ENCODE measurements around the gene ALOX12.

GRCh38 chr17:7002288-7003047, 6.6 kb downstream of the ALOX12 start:
- TF ChIP-seq, protein P1, sequence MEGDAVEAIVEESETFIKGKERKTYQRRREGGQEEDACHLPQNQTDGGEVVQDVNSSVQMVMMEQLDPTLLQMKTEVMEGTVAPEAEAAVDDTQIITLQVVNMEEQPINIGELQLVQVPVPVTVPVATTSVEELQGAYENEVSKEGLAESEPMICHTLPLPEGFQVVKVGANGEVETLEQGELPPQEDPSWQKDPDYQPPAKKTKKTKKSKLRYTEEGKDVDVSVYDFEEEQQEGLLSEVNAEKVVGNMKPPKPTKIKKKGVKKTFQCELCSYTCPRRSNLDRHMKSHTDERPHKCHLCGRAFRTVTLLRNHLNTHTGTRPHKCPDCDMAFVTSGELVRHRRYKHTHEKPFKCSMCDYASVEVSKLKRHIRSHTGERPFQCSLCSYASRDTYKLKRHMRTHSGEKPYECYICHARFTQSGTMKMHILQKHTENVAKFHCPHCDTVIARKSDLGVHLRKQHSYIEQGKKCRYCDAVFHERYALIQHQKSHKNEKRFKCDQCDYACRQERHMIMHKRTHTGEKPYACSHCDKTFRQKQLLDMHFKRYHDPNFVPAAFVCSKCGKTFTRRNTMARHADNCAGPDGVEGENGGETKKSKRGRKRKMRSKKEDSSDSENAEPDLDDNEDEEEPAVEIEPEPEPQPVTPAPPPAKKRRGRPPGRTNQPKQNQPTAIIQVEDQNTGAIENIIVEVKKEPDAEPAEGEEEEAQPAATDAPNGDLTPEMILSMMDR (IDR thresholded peaks at IDR 0.05): no peak
- TF ChIP-seq ZFX (IDR thresholded peaks at IDR 0.05; ENCODE audit: borderline replicate concordance): no peak
